ENCODE measurements around the gene MPP7.

MPP7 gene

GRCh38 chr10:28331066-28331465, 28.2 kb upstream of the MPP7 start:
- Histone ChIP-seq H3K27me3 (ENCODE audit: low read length) (no peaks in the 10 kb centered on the region), H3K79me2 (ENCODE audit: insufficient read depth, low read length) (no peaks in the 10 kb centered on the region), H3K9ac (ENCODE audit: low read length) (no peak overlapping the region), H2AFZ (ENCODE audit: low read depth, low read length, severe bottlenecking) (no peak overlapping the region), H4K20me1 (ENCODE audit: low read depth, low read length) (no peaks in the 10 kb centered on the region), H3K9me3 (ENCODE audit: insufficient read depth, low read length) (no peaks in the 10 kb centered on the region), H3K9me2 (replicated peaks; ENCODE audit: insufficient read depth, low read length) (no peaks in the 10 kb centered on the region), H3K4me2 (ENCODE audit: low read depth, low read length, poor library complexity, severe bottlenecking) (no peak overlapping the region), H3K27ac (ENCODE audit: low read depth, low read length) (no peak overlapping the region), H3K36me3 (ENCODE audit: low read length) (no peaks in the 10 kb centered on the region), H3F3A (ENCODE audit: insufficient read depth) (peaks cover 5% of the 10 kb centered on the region), H3K4me3 (ENCODE audit: insufficient read depth, low read length, poor library complexity, severe bottlenecking) (no peak overlapping the region)
- TF ChIP-seq EZH2phosphoT487 (conservative IDR thresholded peaks at IDR 0.05; ENCODE audit: low read length), result no peak
- TF ChIP-seq CTCF (IDR thresholded peaks at IDR 0.05; ENCODE audit: insufficient read depth, low read length, poor library complexity, severe bottlenecking), result no peak

GRCh38 chr10:28328346-28328745, 25.5 kb upstream of the MPP7 start:
- Histone ChIP-seq H3K4me2 (ENCODE audit: low read depth, low read length, poor library complexity, severe bottlenecking) (no peak overlapping the region), H2AFZ (ENCODE audit: low read depth, low read length, severe bottlenecking) (no peak overlapping the region), H3K9ac (ENCODE audit: low read length) (no peak overlapping the region), H4K20me1 (ENCODE audit: low read depth, low read length) (no peaks in the 10 kb centered on the region), H3K36me3 (ENCODE audit: low read length) (no peaks in the 10 kb centered on the region), H3K79me2 (ENCODE audit: insufficient read depth, low read length) (no peaks in the 10 kb centered on the region), H3K4me3 (ENCODE audit: insufficient read depth, low read length, poor library complexity, severe bottlenecking) (no peak overlapping the region), H3K27ac (ENCODE audit: low read depth, low read length) (no peak overlapping the region), H3K9me3 (ENCODE audit: insufficient read depth, low read length) (no peaks in the 10 kb centered on the region), H3F3A (ENCODE audit: insufficient read depth) (no peaks in the 10 kb centered on the region), H3K9me2 (replicated peaks; ENCODE audit: insufficient read depth, low read length) (no peaks in the 10 kb centered on the region), H3K27me3 (ENCODE audit: low read length) (no peaks in the 10 kb centered on the region)
- TF ChIP-seq EZH2phosphoT487 (conservative IDR thresholded peaks at IDR 0.05; ENCODE audit: low read length) (no peak), CTCF (IDR thresholded peaks at IDR 0.05; ENCODE audit: insufficient read depth, low read length, poor library complexity, severe bottlenecking) (no peak)

- Histone ChIP-seq H3K27me3 (ENCODE audit: low read length) (no peaks in the 10 kb centered on the region), H4K20me1 (ENCODE audit: low read depth, low read length) (no peaks in the 10 kb centered on the region), H3K27ac (ENCODE audit: low read depth, low read length) (no peak overlapping the region), H3K4me3 (ENCODE audit: insufficient read depth, low read length, poor library complexity, severe bottlenecking) (no peak overlapping the region), H3K9me2 (replicated peaks; ENCODE audit: insufficient read depth, low read length) (no peaks in the 10 kb centered on the region), H3K36me3 (ENCODE audit: low read length) (no peaks in the 10 kb centered on the region), H3K9me3 (ENCODE audit: insufficient read depth, low read length) (no peaks in the 10 kb centered on the region), H2AFZ (ENCODE audit: low read depth, low read length, severe bottlenecking) (no peak overlapping the region), H3K9ac (ENCODE audit: low read length) (no peak overlapping the region), H3F3A (ENCODE audit: insufficient read depth) (no peaks in the 10 kb centered on the region), H3K4me2 (ENCODE audit: low read depth, low read length, poor library complexity, severe bottlenecking) (no peak overlapping the region), H3K79me2 (ENCODE audit: insufficient read depth, low read length) (no peaks in the 10 kb centered on the region)
- no peak for TF ChIP-seq EZH2phosphoT487 (conservative IDR thresholded peaks at IDR 0.05; ENCODE audit: low read length)
- no peak for TF ChIP-seq CTCF (IDR thresholded peaks at IDR 0.05; ENCODE audit: insufficient read depth, low read length, poor library complexity, severe bottlenecking)
Observed at GRCh38 chr10:28327491-28327880, 24.6 kb upstream of the MPP7 start.

Data from SU-DHL-6 (cell line).